Hepatocyte (in vitro differentiated cells): Measurements from ENCODE around the gene UCP2. TPM values are rescaled to one million over a fixed set of nuclear protein-coding genes. Genes with fewer than 3 reads are reported as not detected.

Experiments
- DNase-seq: peaks from one replicate; pipeline ENCODE4 v3.0.0-alpha.2; 2016; ENCODE audit warnings: low spot score
- H2AFZ ChIP-seq: fragments of 200-600 bp; sonication (generic); 2 replicates; pipeline ENCODE4 v1.6.0; 2016; ENCODE audit warnings: antibody characterized with exemption, mild to moderate bottlenecking
- H3K27ac ChIP-seq: fragments of 200-600 bp; sonication (generic); 2 replicates; pipeline ENCODE4 v1.5.1; 2016; ENCODE audit warnings: mild to moderate bottlenecking
- H3K27me3 ChIP-seq: fragments of 200-600 bp; sonication (generic); 2 replicates; pipeline ENCODE4 v1.6.1; 2016
- H3K36me3 ChIP-seq: fragments of 200-600 bp; sonication (generic); replicated peaks from 2 replicates; pipeline ENCODE4 v1.5.1; 2016; ENCODE audit warnings: low read depth; ENCODE audit not compliant: insufficient read depth
- H3K4me1 ChIP-seq: fragments of 200-600 bp; sonication (generic); 2 replicates; pipeline ENCODE4 v1.5.1; 2016; ENCODE audit warnings: mild to moderate bottlenecking, moderate library complexity; ENCODE audit not compliant: insufficient read depth
- H3K4me2 ChIP-seq: fragments of 200-600 bp; sonication (generic); 2 replicates; pipeline ENCODE4 v1.6.0; 2016
- H3K4me3 ChIP-seq: fragments of 200-600 bp; sonication (generic); 2 replicates; pipeline ENCODE4 v1.5.1; 2016; ENCODE audit warnings: mild to moderate bottlenecking
- H3K79me2 ChIP-seq: fragments of 200-600 bp; sonication (generic); 2 replicates; pipeline ENCODE4 v1.6.0; 2017; ENCODE audit warnings: mild to moderate bottlenecking
- H3K9me2 ChIP-seq: fragments of 200-600 bp; sonication (generic); replicated peaks from 2 replicates; pipeline ENCODE4 v1.6.0; 2017; ENCODE audit warnings: mild to moderate bottlenecking; ENCODE audit not compliant: insufficient read depth
- H3K9me3 ChIP-seq: fragments of 200-600 bp; sonication (generic); 2 replicates; pipeline ENCODE4 v1.5.1; 2016; ENCODE audit warnings: low read depth, mild to moderate bottlenecking
- H4K20me1 ChIP-seq: fragments of 200-600 bp; sonication (generic); 2 replicates; pipeline ENCODE4 v1.6.0; 2016; ENCODE audit warnings: mild to moderate bottlenecking; ENCODE audit not compliant: insufficient read depth, poor library complexity, severe bottlenecking
- EZH2 ChIP-seq: fragments of 200-600 bp; sonication (generic); IDR thresholded peaks from 2 replicates; pipeline ENCODE4 v1.6.1; 2016; ENCODE audit warnings: antibody characterized with exemption, mild to moderate bottlenecking, borderline replicate concordance
- EZH2phosphoT487 ChIP-seq: fragments of 200-600 bp; sonication (generic); IDR thresholded peaks from one replicate; pipeline ENCODE4 v1.6.1; 2018; ENCODE audit warnings: antibody characterized with exemption, mild to moderate bottlenecking, low read depth, moderate library complexity; ENCODE audit not compliant: unreplicated experiment, severe bottlenecking
- WGBS: methylation state at CpG from one replicate; pipeline ENCODE4 v1.1.6; 2016; ENCODE audit warnings: low lambda C conversion rate; ENCODE audit errors: missing lambda C conversion rate; 5-methylcytosine and 5-hydroxymethylcytosine counted together
- polyA plus RNA-seq: library from polyadenylated mRNA; unstranded; fragments of >200 nt; fragmentation: Nextera tagmentation; extraction: Ambion mirVana; gene quantifications from 2 replicates; pipeline ENCODE4 v1.2.1, GENCODE V29; 2016
- total RNA-seq: library from RNA; depleted of rRNA; stranded (reverse); fragments of >200 nt; gene quantifications from 2 replicates; pipeline ENCODE4 v1.2.3, GENCODE V29; 2014
- TF ChIP-seq, protein P1 (sequence below): fragments of 200-600 bp; sonication (generic); IDR thresholded peaks from 2 replicates; pipeline ENCODE4 v1.5.1; 2016; ENCODE audit warnings: antibody characterized with exemption, mild to moderate bottlenecking; ENCODE audit not compliant: poor library complexity

The UCP2 gene
- total and polyA plus RNA-seq, 2 experiments from 2014 or later, result 8.0 to 34.9 TPM

DNA sequence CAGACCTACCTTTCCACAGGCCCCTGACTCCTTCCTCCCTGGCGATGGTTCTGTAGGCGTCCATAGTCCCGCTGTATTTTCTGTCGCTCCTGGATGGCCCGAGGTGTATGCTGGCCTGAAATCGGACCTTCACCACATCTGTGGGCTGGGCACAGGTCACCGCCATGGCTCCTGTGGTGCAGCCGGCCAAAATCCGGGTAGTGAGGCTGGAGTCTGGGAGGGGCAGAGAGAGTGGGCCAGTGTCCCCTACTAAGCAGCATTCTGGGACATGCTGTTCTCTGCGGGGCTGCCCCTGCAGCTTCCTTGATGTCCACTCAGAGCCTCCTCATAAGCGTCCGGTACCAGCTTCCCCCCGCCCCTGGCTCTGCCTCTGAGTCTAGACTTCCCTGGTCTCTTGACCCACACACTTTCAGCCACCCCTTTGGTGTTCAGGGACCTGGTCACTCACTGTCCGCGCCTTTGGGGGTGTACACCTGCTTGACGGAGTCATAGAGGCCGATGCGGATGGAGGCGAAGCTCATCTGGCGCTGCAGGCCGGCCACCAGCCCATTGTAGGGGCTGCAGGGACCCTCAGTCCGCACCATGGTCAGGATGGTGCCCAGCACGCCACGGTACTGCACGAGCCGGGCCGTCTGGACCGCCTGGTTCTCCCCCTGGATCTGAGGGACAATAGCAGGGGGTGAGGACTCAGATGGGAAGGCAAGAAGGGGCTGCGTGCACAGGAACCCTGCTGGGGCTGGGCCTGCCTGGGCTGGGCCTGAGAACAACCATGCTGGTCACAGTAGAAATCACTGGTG lies 23.3 kb upstream of the UCP2 start:
- no peak for TF ChIP-seq EZH2phosphoT487
- TF ChIP-seq, protein P1, sequence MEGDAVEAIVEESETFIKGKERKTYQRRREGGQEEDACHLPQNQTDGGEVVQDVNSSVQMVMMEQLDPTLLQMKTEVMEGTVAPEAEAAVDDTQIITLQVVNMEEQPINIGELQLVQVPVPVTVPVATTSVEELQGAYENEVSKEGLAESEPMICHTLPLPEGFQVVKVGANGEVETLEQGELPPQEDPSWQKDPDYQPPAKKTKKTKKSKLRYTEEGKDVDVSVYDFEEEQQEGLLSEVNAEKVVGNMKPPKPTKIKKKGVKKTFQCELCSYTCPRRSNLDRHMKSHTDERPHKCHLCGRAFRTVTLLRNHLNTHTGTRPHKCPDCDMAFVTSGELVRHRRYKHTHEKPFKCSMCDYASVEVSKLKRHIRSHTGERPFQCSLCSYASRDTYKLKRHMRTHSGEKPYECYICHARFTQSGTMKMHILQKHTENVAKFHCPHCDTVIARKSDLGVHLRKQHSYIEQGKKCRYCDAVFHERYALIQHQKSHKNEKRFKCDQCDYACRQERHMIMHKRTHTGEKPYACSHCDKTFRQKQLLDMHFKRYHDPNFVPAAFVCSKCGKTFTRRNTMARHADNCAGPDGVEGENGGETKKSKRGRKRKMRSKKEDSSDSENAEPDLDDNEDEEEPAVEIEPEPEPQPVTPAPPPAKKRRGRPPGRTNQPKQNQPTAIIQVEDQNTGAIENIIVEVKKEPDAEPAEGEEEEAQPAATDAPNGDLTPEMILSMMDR, result no peak
- no peak for TF ChIP-seq EZH2
- H3K27ac ChIP-seq, result no peak overlapping the region
- H3K4me2 ChIP-seq, result no peak overlapping the region
- H3K4me3 ChIP-seq, result no peak overlapping the region
- no peaks in the 10 kb centered on the region for H4K20me1 ChIP-seq
- 97% methylated on average over 28 of the region's 29 CpGs for WGBS
- no peaks in the 10 kb centered on the region for H3K79me2 ChIP-seq
- H3K27me3 ChIP-seq, result no peaks in the 10 kb centered on the region
- no peak for DNase-seq
- H3K9me2 ChIP-seq, result no peaks in the 10 kb centered on the region
- no peaks in the 10 kb centered on the region for H3K36me3 ChIP-seq
- no peaks in the 10 kb centered on the region for H3K9me3 ChIP-seq
- H3K4me1 ChIP-seq, result no peaks in the 10 kb centered on the region
- H2AFZ ChIP-seq, result no peak overlapping the region

DNA sequence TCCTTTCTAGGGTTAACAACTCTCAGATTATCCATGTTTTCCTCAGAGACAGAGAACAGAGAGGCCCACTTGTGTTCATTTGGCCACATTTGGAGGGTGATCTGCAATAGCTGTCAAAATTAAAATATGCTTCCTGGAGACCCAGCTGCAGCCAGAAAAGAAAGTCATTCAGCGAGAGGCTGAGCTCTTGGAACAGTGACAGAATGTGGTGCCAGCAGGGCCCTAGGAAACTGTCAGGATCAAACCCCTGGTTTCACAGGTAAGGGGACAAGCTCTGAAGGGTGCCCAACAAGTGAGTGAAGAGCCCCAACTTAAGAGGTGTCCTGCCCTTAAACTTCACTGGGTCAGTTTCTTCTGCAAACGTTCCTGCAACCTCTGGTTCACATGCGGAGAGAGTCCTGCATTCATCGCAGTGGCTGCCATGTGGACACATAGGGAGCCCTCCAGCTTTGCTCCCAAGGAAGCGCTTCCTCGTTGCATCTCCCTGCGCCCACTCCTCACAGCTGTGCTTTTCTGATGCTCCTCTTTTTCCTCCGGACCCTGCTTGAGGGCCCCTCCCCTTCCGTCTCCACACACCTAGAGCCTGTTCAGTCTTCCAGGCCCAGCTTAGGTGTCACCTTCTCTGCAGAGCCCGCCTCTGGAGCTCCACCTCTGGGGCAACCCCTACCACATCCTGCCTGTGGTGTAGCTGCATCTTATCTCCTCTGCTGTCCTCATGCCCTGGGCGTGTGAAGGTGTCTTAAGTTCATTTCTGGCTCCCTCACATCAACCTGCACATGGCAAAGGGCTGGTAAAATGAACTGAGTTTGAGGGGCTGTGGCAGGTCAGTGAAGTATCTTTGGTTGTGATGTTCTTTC lies 22.3 kb upstream of the UCP2 start:
- Histone ChIP-seq H3K4me1 (no peaks in the 10 kb centered on the region), H3K27ac (no peak overlapping the region), H4K20me1 (no peaks in the 10 kb centered on the region), H3K4me2 (no peak overlapping the region), H3K27me3 (no peaks in the 10 kb centered on the region), H3K9me3 (no peaks in the 10 kb centered on the region), H3K4me3 (no peak overlapping the region), H3K9me2 (no peaks in the 10 kb centered on the region), H3K36me3 (no peaks in the 10 kb centered on the region), H3K79me2 (no peaks in the 10 kb centered on the region), H2AFZ (no peak overlapping the region)
- DNase-seq, result no peak
- 85% methylated on average over 11 of the region's 11 CpGs for WGBS
- no peak for TF ChIP-seq EZH2
- TF ChIP-seq EZH2phosphoT487, result no peak
- TF ChIP-seq, protein P1, result no peak

DNA sequence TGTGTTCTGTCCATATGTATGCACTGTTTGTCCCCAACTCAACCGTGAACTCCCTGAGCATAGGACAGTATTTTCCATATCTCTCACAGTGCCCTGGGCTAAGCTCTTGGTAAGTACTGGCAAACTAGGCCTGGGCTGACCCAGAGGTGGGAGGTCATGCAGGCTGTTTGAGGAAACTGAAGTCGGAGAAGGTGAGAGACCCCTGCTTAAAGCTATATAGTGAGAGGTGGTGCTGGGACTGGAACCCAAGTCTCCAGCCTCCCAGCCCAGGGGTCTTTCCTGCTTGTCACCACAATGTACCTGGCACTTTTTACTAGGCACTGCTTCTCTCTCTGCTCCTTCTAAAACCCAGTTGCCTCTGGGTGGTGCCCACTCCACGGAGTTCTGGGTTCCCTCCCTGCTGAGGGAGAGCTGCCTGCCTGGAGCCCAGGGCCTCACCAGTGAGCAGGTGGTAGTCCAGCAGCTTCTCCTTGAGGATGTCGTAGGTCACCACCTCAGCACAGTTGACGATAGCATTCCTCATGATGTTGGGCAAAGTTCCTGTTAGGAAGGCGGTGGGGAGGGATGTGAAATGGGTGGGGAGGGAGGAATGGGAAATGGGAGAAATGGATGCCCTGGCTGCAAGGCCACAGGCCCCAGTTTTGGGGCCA lies 21.5 kb upstream of the UCP2 start:
- TF ChIP-seq EZH2 (no peak), EZH2phosphoT487 (no peak)
- TF ChIP-seq, protein P1, result no peak

More for the DNA sequence above, 21.5 kb upstream of the UCP2 start:
- no peaks in the 10 kb centered on the region for H3K4me1 ChIP-seq
- no peak for DNase-seq
- H3K4me2 ChIP-seq, result no peak overlapping the region
- H3K27ac ChIP-seq, result no peak overlapping the region
- no peaks in the 10 kb centered on the region for H3K79me2 ChIP-seq
- no peak overlapping the region for H2AFZ ChIP-seq
- 93% methylated on average over 6 of the region's 6 CpGs for WGBS
- H3K4me3 ChIP-seq, result no peak overlapping the region
- H3K36me3 ChIP-seq, result no peaks in the 10 kb centered on the region
- H3K27me3 ChIP-seq, result no peaks in the 10 kb centered on the region
- no peaks in the 10 kb centered on the region for H4K20me1 ChIP-seq
- no peaks in the 10 kb centered on the region for H3K9me2 ChIP-seq
- no peaks in the 10 kb centered on the region for H3K9me3 ChIP-seq
